Smooth muscle cell (in vitro differentiated cells): ENCODE data around the gene ANXA8L1. TPM values are rescaled to one million over a fixed set of nuclear protein-coding genes. Genes with fewer than 3 reads are reported as not detected.
"Not testable (repeated sequence)": the region's sequence is repeated elsewhere in the genome, so short reads cannot be mapped to it uniquely, and the experiment has no call there.

Experiments used
- DNase-seq: peaks from one replicate; lab custom pipeline; 2025; ENCODE audit not compliant: unreplicated experiment; lab: John Stamatoyannopoulos, UW
- H2AFZ ChIP-seq: fragments of 200-600 bp; sonication (generic); 2 replicates; pipeline ENCODE4 v1.6.0; 2016; ENCODE audit warnings: antibody characterized with exemption, low read depth, mild to moderate bottlenecking
- H3F3A ChIP-seq: fragments of 200-600 bp; sonication (generic); 2 replicates; pipeline ENCODE4 v1.6.0; 2017; ENCODE audit warnings: antibody characterized with exemption, low read depth
- H3K27ac ChIP-seq: fragments of 200-600 bp; sonication (generic); 2 replicates; pipeline ENCODE4 v1.5.1; 2016; ENCODE audit warnings: low read depth, mild to moderate bottlenecking
- H3K27me3 ChIP-seq: fragments of 200-600 bp; sonication (generic); 2 replicates; pipeline ENCODE4 v1.6.1; 2016; ENCODE audit warnings: low read depth, mild to moderate bottlenecking
- H3K36me3 ChIP-seq: fragments of 200-600 bp; sonication (generic); 2 replicates; pipeline ENCODE4 v1.5.1; 2016; ENCODE audit warnings: low read depth
- H3K4me1 ChIP-seq: fragments of 200-600 bp; sonication (generic); 2 replicates; pipeline ENCODE4 v1.5.1; 2016; ENCODE audit warnings: low read depth
- H3K4me2 ChIP-seq: fragments of 200-600 bp; sonication (generic); 2 replicates; pipeline ENCODE4 v1.6.0; 2016; ENCODE audit warnings: mild to moderate bottlenecking
- H3K4me3 ChIP-seq: fragments of 200-600 bp; sonication (generic); 2 replicates; pipeline ENCODE4 v1.5.1; 2016; ENCODE audit warnings: mild to moderate bottlenecking
- H3K79me2 ChIP-seq: fragments of 200-600 bp; sonication (generic); 2 replicates; pipeline ENCODE4 v1.6.0; 2016; ENCODE audit warnings: low read depth, mild to moderate bottlenecking
- H3K9ac ChIP-seq: fragments of 200-600 bp; sonication (generic); 2 replicates; pipeline ENCODE4 v1.6.0; 2016; ENCODE audit warnings: low read depth
- H3K9me3 ChIP-seq: fragments of 200-600 bp; sonication (generic); replicated peaks from 2 replicates; pipeline ENCODE4 v1.5.1; 2016; ENCODE audit warnings: low read depth
- H4K20me1 ChIP-seq: fragments of 200-600 bp; sonication (generic); 2 replicates; pipeline ENCODE4 v1.6.0; 2016; ENCODE audit warnings: low read depth
- WGBS: methylation state at CpG from one replicate; pipeline ENCODE4 v1.1.7; 2016; ENCODE audit warnings: low lambda C conversion rate; 5-methylcytosine and 5-hydroxymethylcytosine counted together
- polyA plus RNA-seq: library from polyadenylated mRNA; unstranded; fragments of >200 nt; fragmentation: Nextera tagmentation; extraction: Ambion mirVana; gene quantifications from 2 replicates; pipeline ENCODE4 v1.2.1, GENCODE V29; 2016
- total RNA-seq: library from RNA; depleted of rRNA; stranded (reverse); fragments of >200 nt; gene quantifications from 2 replicates; pipeline ENCODE4 v1.2.3, GENCODE V29; 2014

The ANXA8L1 gene
- total and polyA plus RNA-seq, 2 experiments from 2014 or later: 11.5 to 81.1 TPM

DNA sequence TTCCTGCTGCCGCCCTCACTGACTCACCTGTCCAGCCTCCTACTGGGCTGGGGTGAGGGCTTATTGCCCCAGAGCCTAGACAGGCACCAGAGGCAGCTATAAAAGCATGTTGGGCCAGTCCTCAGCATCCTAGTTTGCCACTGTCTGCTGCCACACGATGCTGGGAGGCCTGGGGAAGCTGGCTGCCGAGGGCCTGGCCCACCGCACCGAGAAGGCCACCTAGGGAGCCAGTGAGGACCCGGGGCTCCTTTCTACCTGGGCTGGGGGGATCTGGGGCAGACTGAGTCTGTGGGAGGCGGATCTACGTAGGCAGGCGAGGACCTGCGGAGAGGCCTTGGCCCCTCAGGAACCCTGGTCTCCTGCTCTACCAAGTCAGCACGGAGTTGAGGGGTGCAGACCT, 6.6 kb upstream of the ANXA8L1 start:
- H3K36me3 ChIP-seq, DNase-seq, H3K79me2 ChIP-seq, H3K9me3 ChIP-seq, H3K4me3 ChIP-seq, H2AFZ ChIP-seq, H3K27me3 ChIP-seq, H3K4me1 ChIP-seq, H3K27ac ChIP-seq, H3K4me2 ChIP-seq, H4K20me1 ChIP-seq, H3F3A ChIP-seq, H3K9ac ChIP-seq: not testable (repeated sequence)
- WGBS: 99% methylated on average over 9 of the region's 11 CpGs

DNA sequence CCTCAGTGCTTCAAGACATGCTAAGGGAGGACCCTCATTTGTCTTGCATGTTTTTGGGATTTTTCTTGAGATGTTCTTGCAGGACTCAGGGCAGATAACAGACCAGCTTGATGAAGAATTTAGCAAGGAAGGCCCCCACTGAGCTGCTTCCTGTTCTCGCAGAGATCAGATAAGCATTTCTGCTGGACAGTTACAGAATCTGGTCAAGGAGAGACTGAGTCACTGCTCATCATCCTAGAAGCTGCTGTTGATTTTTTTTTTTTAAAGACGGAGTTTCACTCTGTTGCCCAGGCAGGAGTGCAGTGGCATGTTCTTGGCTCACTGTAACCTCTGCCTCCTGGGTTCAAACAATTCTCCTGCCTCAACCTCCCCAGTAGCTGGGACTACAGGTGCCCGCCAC, 1.2 kb upstream of the ANXA8L1 start:
- not testable (repeated sequence) for H3F3A ChIP-seq, H2AFZ ChIP-seq, H3K4me2 ChIP-seq, H4K20me1 ChIP-seq, H3K9ac ChIP-seq, H3K36me3 ChIP-seq, H3K9me3 ChIP-seq, H3K27me3 ChIP-seq, DNase-seq, H3K27ac ChIP-seq, H3K4me3 ChIP-seq, H3K4me1 ChIP-seq, H3K79me2 ChIP-seq
- WGBS: 33% methylated on average over 3 of the region's 3 CpGs

DNA sequence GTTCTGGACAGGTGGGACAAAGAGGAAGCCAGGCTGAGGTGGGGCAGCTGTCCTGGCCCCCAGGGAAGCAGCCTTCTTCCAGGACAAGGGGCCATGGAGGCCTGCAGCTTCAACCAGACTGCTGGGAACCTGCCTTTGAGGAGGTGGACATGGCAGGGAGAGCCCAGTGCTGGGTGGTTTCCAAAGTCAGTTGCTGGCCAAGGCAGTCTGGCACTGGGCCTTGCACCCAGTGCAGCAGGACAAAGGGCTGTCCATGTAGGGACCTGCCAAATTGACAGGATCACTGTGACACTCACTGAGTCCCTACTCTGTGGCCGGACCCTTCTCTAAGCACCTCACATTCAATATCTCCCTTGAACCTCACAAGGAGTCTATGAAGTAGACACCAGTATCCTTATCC, 1.4 kb downstream of the ANXA8L1 start:
- H2AFZ ChIP-seq, DNase-seq, H3K27me3 ChIP-seq, H3K36me3 ChIP-seq, H3K4me3 ChIP-seq, H3K4me1 ChIP-seq, H3K4me2 ChIP-seq, H3F3A ChIP-seq, H3K27ac ChIP-seq, H3K79me2 ChIP-seq, H4K20me1 ChIP-seq, H3K9ac ChIP-seq, H3K9me3 ChIP-seq: not testable (repeated sequence)
- no CpG with 5 or more reads among the region's 1 CpG for WGBS

DNA sequence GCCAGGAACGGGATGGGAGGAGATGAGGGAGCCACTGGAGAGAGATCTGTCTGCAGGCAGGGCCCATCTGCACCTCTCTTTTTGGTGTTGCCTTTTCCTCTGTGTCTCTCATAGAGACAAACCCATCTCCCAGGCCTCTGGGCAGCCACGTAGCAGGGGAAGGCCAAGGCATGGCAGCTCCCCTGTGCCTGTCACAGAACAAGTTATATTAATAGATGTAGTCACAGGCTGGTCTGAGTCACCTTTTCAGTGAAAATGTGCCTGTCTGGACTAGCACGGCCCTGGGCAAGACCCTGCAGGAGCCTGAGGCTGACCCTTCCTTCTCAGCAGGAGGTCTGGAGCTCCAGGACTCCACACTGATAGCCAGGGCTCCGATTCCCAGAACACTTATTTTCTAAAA, 2.1 kb downstream of the ANXA8L1 start:
- not testable (repeated sequence) for H2AFZ ChIP-seq, H3K36me3 ChIP-seq, H3K9ac ChIP-seq, H3K9me3 ChIP-seq, H3F3A ChIP-seq, H3K4me2 ChIP-seq, H3K27me3 ChIP-seq, H3K79me2 ChIP-seq, H4K20me1 ChIP-seq, H3K27ac ChIP-seq, DNase-seq, H3K4me1 ChIP-seq, H3K4me3 ChIP-seq
- WGBS: no CpG with 5 or more reads among the region's 4 CpGs

DNA sequence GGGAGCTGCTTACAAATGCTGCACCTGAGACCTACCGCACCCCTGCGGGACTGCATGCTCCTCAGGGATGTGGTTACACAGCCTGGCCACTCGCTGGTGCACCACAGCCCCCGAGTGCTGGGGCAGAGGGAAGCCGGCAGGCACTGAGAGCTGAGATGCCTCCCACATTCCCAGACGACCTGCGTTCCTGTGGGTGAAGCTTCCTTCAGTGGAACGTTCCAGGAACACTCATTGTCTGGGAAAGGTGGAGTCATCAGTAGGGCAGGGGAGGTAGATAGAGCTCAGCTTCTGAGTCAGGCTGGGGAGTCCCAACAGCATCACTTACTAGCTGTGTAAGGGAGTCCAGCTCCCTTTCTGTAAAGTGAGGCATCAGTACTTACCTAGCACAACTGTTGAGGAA, 2.5 kb downstream of the ANXA8L1 start:
- not testable (repeated sequence) for H3K27me3 ChIP-seq, H3K9me3 ChIP-seq, H3K4me2 ChIP-seq, H3K79me2 ChIP-seq, H3K36me3 ChIP-seq, H3K4me1 ChIP-seq, H3K27ac ChIP-seq, H2AFZ ChIP-seq, H3K4me3 ChIP-seq, H4K20me1 ChIP-seq, DNase-seq, H3K9ac ChIP-seq, H3F3A ChIP-seq
- no CpG with 5 or more reads among the region's 8 CpGs for WGBS

DNA sequence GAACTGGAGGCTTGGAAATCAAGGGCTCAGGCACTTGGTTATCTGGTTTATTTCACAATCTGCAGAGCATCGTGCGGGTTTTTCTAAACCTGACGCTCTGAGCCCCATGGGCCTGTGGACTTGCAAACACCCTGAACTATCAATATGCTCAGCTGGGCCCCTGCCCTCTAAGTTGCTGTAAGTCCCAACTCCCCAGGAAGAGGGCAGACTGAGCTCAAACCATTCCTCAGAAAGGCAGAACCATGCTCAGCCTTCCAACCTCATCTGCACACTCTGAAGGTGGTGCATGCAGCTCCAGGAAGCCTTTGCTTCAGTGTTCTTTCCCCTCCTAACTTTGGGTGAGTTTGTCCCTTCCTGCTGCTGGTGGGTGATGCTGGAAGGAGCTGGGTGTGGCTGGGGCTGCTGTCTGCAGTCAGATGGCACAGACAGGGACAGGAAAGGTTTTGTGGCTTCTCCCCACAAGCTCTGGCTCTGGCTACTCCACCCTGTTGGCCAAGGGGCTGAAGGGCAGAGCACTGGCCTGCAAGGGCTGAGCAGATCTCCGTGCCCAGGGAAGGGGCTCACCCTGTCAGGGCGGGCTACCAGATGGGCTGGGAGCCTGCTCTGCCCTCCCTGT, 3.8 kb downstream of the ANXA8L1 start:
- not testable (repeated sequence) for H3K4me3 ChIP-seq, H3K4me1 ChIP-seq, H3K79me2 ChIP-seq, DNase-seq, H3K4me2 ChIP-seq, H4K20me1 ChIP-seq, H3F3A ChIP-seq, H3K9ac ChIP-seq, H3K36me3 ChIP-seq, H3K9me3 ChIP-seq, H2AFZ ChIP-seq, H3K27ac ChIP-seq, H3K27me3 ChIP-seq
- WGBS: 43% methylated on average over 2 of the region's 5 CpGs

DNA sequence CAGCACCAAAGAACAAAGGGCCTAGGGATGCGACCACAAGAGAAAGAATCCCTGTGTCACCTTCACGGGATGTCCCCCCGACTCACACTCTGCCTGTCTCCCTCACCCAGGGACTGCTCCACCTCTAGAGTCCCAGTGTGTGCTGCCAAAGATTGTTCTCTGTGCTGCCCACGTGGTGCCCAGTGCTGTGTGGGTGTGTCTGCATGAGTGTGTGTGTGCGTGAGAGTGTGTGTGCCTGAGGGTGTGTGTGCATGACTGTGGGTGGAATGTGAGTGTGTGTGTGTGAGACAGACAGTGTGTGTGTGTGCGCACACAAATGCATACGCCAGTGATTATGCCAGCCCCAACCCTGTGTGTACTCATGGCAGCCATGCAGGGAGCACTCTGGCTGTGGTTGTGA, 10.3 kb downstream of the ANXA8L1 start:
- H2AFZ ChIP-seq, H3K4me2 ChIP-seq, H3F3A ChIP-seq, H4K20me1 ChIP-seq, H3K27me3 ChIP-seq, H3K9ac ChIP-seq, H3K9me3 ChIP-seq, H3K4me3 ChIP-seq, H3K79me2 ChIP-seq, DNase-seq, H3K4me1 ChIP-seq, H3K36me3 ChIP-seq, H3K27ac ChIP-seq: not testable (repeated sequence)
- WGBS: no CpG with 5 or more reads among the region's 7 CpGs

DNA sequence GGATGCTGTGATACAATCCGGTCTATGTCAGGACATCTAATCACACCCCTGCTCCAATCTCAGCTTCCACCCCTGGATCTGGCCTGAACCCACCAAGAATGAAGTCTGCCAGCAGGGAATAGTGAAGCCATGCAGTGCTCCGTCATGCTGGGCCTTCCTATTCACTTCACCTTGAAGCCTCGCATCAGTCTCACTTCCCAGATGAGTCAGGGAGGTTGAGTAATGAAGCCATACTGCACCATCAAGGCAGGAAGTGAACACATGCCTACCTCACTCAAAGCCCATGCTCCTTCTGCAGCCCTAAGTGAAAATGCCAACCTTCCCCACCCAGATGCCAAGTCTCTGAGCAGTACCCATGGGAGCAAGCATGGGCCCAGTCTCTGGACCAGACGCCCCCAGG, 11.1 kb downstream of the ANXA8L1 start:
- H3K9me3 ChIP-seq, H3K4me3 ChIP-seq, H3K27ac ChIP-seq, H3K79me2 ChIP-seq, DNase-seq, H3F3A ChIP-seq, H3K9ac ChIP-seq, H3K4me1 ChIP-seq, H3K36me3 ChIP-seq, H4K20me1 ChIP-seq, H3K27me3 ChIP-seq, H3K4me2 ChIP-seq, H2AFZ ChIP-seq: not testable (repeated sequence)
- WGBS: no CpG with 5 or more reads among the region's 4 CpGs

DNA sequence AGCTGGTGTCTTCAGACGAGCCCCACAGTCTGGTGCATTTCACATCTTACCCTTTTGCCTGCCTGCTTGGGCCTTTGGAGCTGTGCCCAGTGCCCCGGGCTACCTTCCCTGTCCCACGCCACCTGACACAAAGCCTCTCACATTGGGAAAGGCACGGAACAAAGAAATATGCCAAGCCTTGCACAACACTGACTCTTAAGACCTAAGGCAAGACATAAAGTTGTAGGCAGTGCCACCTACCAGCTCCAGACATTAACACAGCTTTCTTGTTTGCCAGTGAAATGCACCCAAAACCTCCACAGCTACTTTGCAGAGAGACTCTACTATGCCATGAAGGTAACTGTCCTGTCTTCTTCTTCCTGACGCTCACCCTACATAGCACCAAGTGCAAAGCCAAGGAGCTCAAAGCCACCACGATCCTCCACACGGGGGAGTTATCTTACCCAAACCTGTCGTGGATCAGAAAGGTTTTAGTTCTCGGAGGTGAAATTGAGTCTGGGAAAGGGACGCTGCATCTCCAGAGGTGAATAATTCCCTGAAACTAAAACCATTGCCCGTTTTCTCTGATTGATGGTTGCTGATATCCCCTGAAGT, 11.8 kb downstream of the ANXA8L1 start:
- DNase-seq, H3K9me3 ChIP-seq, H3K27ac ChIP-seq, H3K27me3 ChIP-seq, H3K4me1 ChIP-seq, H3K9ac ChIP-seq, H3K4me3 ChIP-seq, H3F3A ChIP-seq, H2AFZ ChIP-seq, H3K4me2 ChIP-seq, H4K20me1 ChIP-seq, H3K79me2 ChIP-seq, H3K36me3 ChIP-seq: not testable (repeated sequence)
- no CpG with 5 or more reads among the region's 11 CpGs for WGBS
